ENCODE results near the gene YKT6.

The YKT6 gene

GRCh38 chr7:44232901-44233715 is 32.3 kb downstream of the YKT6 start:
- DNase-seq (ENCODE audit: low read depth) = no peak

GRCh38 chr7:44235066-44235465 is 34.3 kb downstream of the YKT6 start:
- no peak for DNase-seq (ENCODE audit: low read depth)

GRCh38 chr7:44235582-44236332 is 35.0 kb downstream of the YKT6 start:
- DNase-seq (ENCODE audit: low read depth) = peak; percentile 21

GRCh38 chr7:44236333-44236728 is 35.6 kb downstream of the YKT6 start:
- DNase-seq (ENCODE audit: low read depth) = no peak

GRCh38 chr7:44237696-44238095 is 36.9 kb downstream of the YKT6 start:
- no peak for DNase-seq (ENCODE audit: low read depth)

- no peak for DNase-seq (ENCODE audit: low read depth)
These were observed 37.4 kb downstream of the YKT6 start for GRCh38 chr7:44238116-44238695.

- DNase-seq (ENCODE audit: low read depth) = no peak
These were observed 38.6 kb downstream of the YKT6 start for GRCh38 chr7:44239361-44239760.

GRCh38 chr7:44240376-44240775 is 39.6 kb downstream of the YKT6 start:
- DNase-seq (ENCODE audit: low read depth) = no peak

GRCh38 chr7:44240983-44241510 is 40.3 kb downstream of the YKT6 start:
- peak; percentile 90 for DNase-seq (ENCODE audit: low read depth)

- DNase-seq (ENCODE audit: low read depth) = no peak
These were observed 41.3 kb downstream of the YKT6 start for GRCh38 chr7:44242091-44242490.

- peak; percentile 55 for DNase-seq (ENCODE audit: low read depth)
These were observed 43.5 kb downstream of the YKT6 start for GRCh38 chr7:44244282-44244681.

GRCh38 chr7:44246396-44247113 is 45.8 kb downstream of the YKT6 start:
- no peak for DNase-seq (ENCODE audit: low read depth)

- no peak for DNase-seq (ENCODE audit: low read depth)
These were observed 47.3 kb downstream of the YKT6 start for GRCh38 chr7:44247868-44248651.

- no peak for DNase-seq (ENCODE audit: low read depth)
These were observed 49.0 kb downstream of the YKT6 start for GRCh38 chr7:44249639-44250234.

- no peak for DNase-seq (ENCODE audit: low read depth)
These were observed 50.5 kb downstream of the YKT6 start for GRCh38 chr7:44251269-44251668.

GRCh38 chr7:44251881-44252280 is 51.1 kb downstream of the YKT6 start:
- DNase-seq (ENCODE audit: low read depth) = no peak

GRCh38 chr7:44256459-44256858 is 55.7 kb downstream of the YKT6 start:
- no peak for DNase-seq (ENCODE audit: low read depth)

- DNase-seq (ENCODE audit: low read depth) = no peak
These were observed 56.4 kb downstream of the YKT6 start for GRCh38 chr7:44257213-44257612.

- peak; percentile 92 for DNase-seq (ENCODE audit: low read depth)
These were observed 57.0 kb downstream of the YKT6 start for GRCh38 chr7:44257618-44258422.

GRCh38 chr7:44258423-44258760 is 57.6 kb downstream of the YKT6 start:
- no peak for DNase-seq (ENCODE audit: low read depth)

Measured in ELR (cell line).